IPS-20b (cell line): ENCODE measurements around the gene ELAC2.

ENCODE experiments used
- H3K27ac ChIP-seq: one replicate; pipeline ENCODE4 v1.5.1; 2013; ENCODE audit warnings: low read length
- H3K27me3 ChIP-seq: 2 replicates; pipeline ENCODE4 v1.6.1; 2013; ENCODE audit warnings: mild to moderate bottlenecking, low read length, inconsistent platforms; ENCODE audit not compliant: insufficient read depth
- H3K36me3 ChIP-seq: 2 replicates; pipeline ENCODE4 v1.6.1; 2013; ENCODE audit warnings: low read depth, mild to moderate bottlenecking, inconsistent platforms, low read length, moderate library complexity; ENCODE audit not compliant: insufficient read depth
- H3K4me1 ChIP-seq: 2 replicates; pipeline ENCODE4 v1.6.1; 2013; ENCODE audit warnings: mild to moderate bottlenecking, control low read depth, inconsistent platforms, low read length, moderate library complexity; ENCODE audit not compliant: insufficient read depth
- H3K4me3 ChIP-seq: 2 replicates; pipeline ENCODE4 v1.5.1; 2013; ENCODE audit warnings: mild to moderate bottlenecking, low read length, inconsistent platforms
- H3K9ac ChIP-seq: 2 replicates; pipeline ENCODE4 v1.6.1; 2013; ENCODE audit warnings: low read depth, mild to moderate bottlenecking, inconsistent platforms, low read length, moderate library complexity
- H3K9me3 ChIP-seq: 2 replicates; pipeline ENCODE4 v1.6.1; 2013; ENCODE audit warnings: mild to moderate bottlenecking, low read depth, low read length, inconsistent platforms; ENCODE audit not compliant: insufficient read depth

The ELAC2 gene

GRCh38 chr17:12996941-12997340 is 20.9 kb downstream of the ELAC2 start:
- no peaks in the 10 kb centered on the region for H3K27me3 ChIP-seq

GRCh38 chr17:12996357-12996756 is 21.5 kb downstream of the ELAC2 start:
- Histone ChIP-seq H3K9me3 (no peaks in the 10 kb centered on the region), H3K27me3 (no peaks in the 10 kb centered on the region), H3K36me3 (peaks cover 97% of the 10 kb centered on the region), H3K4me1 (no peaks in the 10 kb centered on the region), H3K27ac (no peak overlapping the region), H3K4me3 (no peak overlapping the region), H3K9ac (no peak overlapping the region)

More at GRCh38 chr17:12996941-12997340, 20.9 kb downstream of the ELAC2 start:
- no peaks in the 10 kb centered on the region for H3K4me1 ChIP-seq
- no peaks in the 10 kb centered on the region for H3K9me3 ChIP-seq
- peaks cover 97% of the 10 kb centered on the region for H3K36me3 ChIP-seq
- H3K9ac ChIP-seq: no peak overlapping the region
- no peak overlapping the region for H3K4me3 ChIP-seq
- no peak overlapping the region for H3K27ac ChIP-seq

- no peak overlapping the region for H3K27ac ChIP-seq
- H3K4me1 ChIP-seq: no peaks in the 10 kb centered on the region
- peaks cover 98% of the 10 kb centered on the region for H3K36me3 ChIP-seq
- H3K27me3 ChIP-seq: no peaks in the 10 kb centered on the region
- no peak overlapping the region for H3K9ac ChIP-seq
- H3K4me3 ChIP-seq: no peak overlapping the region
- H3K9me3 ChIP-seq: no peaks in the 10 kb centered on the region
Measured at GRCh38 chr17:12995896-12996295, 21.9 kb downstream of the ELAC2 start.

- Histone ChIP-seq H3K9me3 (no peaks in the 10 kb centered on the region), H3K36me3 (peaks cover 98% of the 10 kb centered on the region), H3K27me3 (no peaks in the 10 kb centered on the region), H3K4me3 (no peak overlapping the region), H3K9ac (no peak overlapping the region), H3K4me1 (no peaks in the 10 kb centered on the region), H3K27ac (no peak overlapping the region)
Measured at GRCh38 chr17:12995106-12995895, 22.5 kb downstream of the ELAC2 start.

GRCh38 chr17:12994341-12995074 is 23.3 kb downstream of the ELAC2 start:
- H3K27ac ChIP-seq: no peak overlapping the region
- H3K9me3 ChIP-seq: no peaks in the 10 kb centered on the region
- no peaks in the 10 kb centered on the region for H3K27me3 ChIP-seq
- H3K9ac ChIP-seq: no peak overlapping the region
- no peak overlapping the region for H3K4me3 ChIP-seq
- H3K36me3 ChIP-seq: peaks cover 100% of the 10 kb centered on the region
- H3K4me1 ChIP-seq: no peaks in the 10 kb centered on the region

GRCh38 chr17:12993631-12994030 is 24.2 kb downstream of the ELAC2 start:
- H3K9ac ChIP-seq: no peak overlapping the region
- peaks cover 92% of the 10 kb centered on the region for H3K36me3 ChIP-seq
- no peaks in the 10 kb centered on the region for H3K4me1 ChIP-seq
- no peak overlapping the region for H3K4me3 ChIP-seq
- H3K27ac ChIP-seq: no peak overlapping the region
- H3K9me3 ChIP-seq: no peaks in the 10 kb centered on the region
- H3K27me3 ChIP-seq: no peaks in the 10 kb centered on the region

- Histone ChIP-seq H3K4me3 (no peak overlapping the region), H3K27ac (no peak overlapping the region), H3K36me3 (peaks cover 83% of the 10 kb centered on the region), H3K9ac (no peak overlapping the region), H3K9me3 (no peaks in the 10 kb centered on the region), H3K4me1 (no peaks in the 10 kb centered on the region; the same call in 1 of the 2 replicates), H3K27me3 (no peaks in the 10 kb centered on the region)
Measured at GRCh38 chr17:12992676-12993075, 25.2 kb downstream of the ELAC2 start.

- H3K9ac ChIP-seq: no peak overlapping the region
- no peak overlapping the region for H3K27ac ChIP-seq
- H3K9me3 ChIP-seq: no peaks in the 10 kb centered on the region
- H3K4me3 ChIP-seq: no peak overlapping the region
- H3K27me3 ChIP-seq: no peaks in the 10 kb centered on the region
- peaks cover 9% of the 10 kb centered on the region; the same call in 1 of the 2 replicates for H3K4me1 ChIP-seq
- peaks cover 65% of the 10 kb centered on the region for H3K36me3 ChIP-seq
Measured at GRCh38 chr17:12990926-12991325, 26.9 kb downstream of the ELAC2 start.

- H3K27ac ChIP-seq: no peak overlapping the region
- H3K27me3 ChIP-seq: no peaks in the 10 kb centered on the region
- H3K4me3 ChIP-seq: no peak overlapping the region
- H3K9ac ChIP-seq: no peak overlapping the region
- H3K9me3 ChIP-seq: no peaks in the 10 kb centered on the region
- peaks cover 9% of the 10 kb centered on the region; the same call in 1 of the 2 replicates for H3K4me1 ChIP-seq
- H3K36me3 ChIP-seq: peaks cover 58% of the 10 kb centered on the region
Measured at GRCh38 chr17:12990041-12990808, 27.6 kb downstream of the ELAC2 start.

- no peak overlapping the region for H3K9ac ChIP-seq
Measured at GRCh38 chr17:12987120-12987519, 30.7 kb downstream of the ELAC2 start.

GRCh38 chr17:12985431-12986293 is 32.2 kb downstream of the ELAC2 start:
- Histone ChIP-seq H3K36me3 (peaks cover 12% of the 10 kb centered on the region), H3K9me3 (no peaks in the 10 kb centered on the region), H3K4me3 (no peak overlapping the region), H3K27me3 (no peaks in the 10 kb centered on the region), H3K4me1 (peaks cover 9% of the 10 kb centered on the region; the same call in 1 of the 2 replicates), H3K9ac (no peak overlapping the region), H3K27ac (no peak overlapping the region)

More at GRCh38 chr17:12987120-12987519, 30.7 kb downstream of the ELAC2 start:
- no peak overlapping the region for H3K4me3 ChIP-seq
- H3K27me3 ChIP-seq: no peaks in the 10 kb centered on the region
- peaks cover 9% of the 10 kb centered on the region; the same call in 1 of the 2 replicates for H3K4me1 ChIP-seq
- H3K27ac ChIP-seq: no peak overlapping the region
- no peaks in the 10 kb centered on the region for H3K9me3 ChIP-seq
- H3K36me3 ChIP-seq: peaks cover 27% of the 10 kb centered on the region
